Neural cell (in vitro differentiated cells): ENCODE data around the gene MYRIP. TPM values are rescaled to one million over a fixed set of nuclear protein-coding genes. Genes with fewer than 3 reads are reported as not detected.

Source experiments
- H2AFZ ChIP-seq: fragments of 200-600, 300-800 bp; sonication (generic), shearing (Covaris generic); 2 replicates; pipeline ENCODE4 v1.6.0; 2014; ENCODE audit warnings: low read depth, mild to moderate bottlenecking, antibody characterized with exemption, low read length, moderate library complexity
- H3F3A ChIP-seq: fragments of 200-600 bp; shearing (Covaris generic); 2 replicates; pipeline ENCODE4 v1.6.1; 2016; ENCODE audit warnings: mild to moderate bottlenecking, moderate library complexity, mixed read lengths, antibody characterized with exemption, low read length; ENCODE audit not compliant: insufficient read depth, poor library complexity, severe bottlenecking
- H3K27ac ChIP-seq: fragments of 200-600, 300-800 bp; sonication (generic), shearing (Covaris generic); 2 replicates; pipeline ENCODE4 v1.5.1; 2014; ENCODE audit warnings: mild to moderate bottlenecking, low read length, moderate library complexity
- H3K27me3 ChIP-seq: fragments of 300-800, 200-600 bp; sonication (generic), shearing (Covaris generic); 2 replicates; pipeline ENCODE4 v1.6.0; 2014; ENCODE audit warnings: mild to moderate bottlenecking, low read depth, low read length, moderate library complexity; ENCODE audit not compliant: insufficient read depth
- H3K36me3 ChIP-seq: fragments of 300-800, 200-600 bp; sonication (generic), shearing (Covaris generic); 2 replicates; pipeline ENCODE4 v1.5.1; 2014; ENCODE audit warnings: mild to moderate bottlenecking, antibody characterized with exemption, low read length, moderate library complexity; ENCODE audit not compliant: insufficient read depth
- H3K4me2 ChIP-seq: fragments of 300-800, 200-600 bp; sonication (generic), shearing (Covaris generic); 2 replicates; pipeline ENCODE4 v1.6.0; 2014; ENCODE audit warnings: mild to moderate bottlenecking, low read length
- H3K4me3 ChIP-seq: fragments of 300-800, 200-600 bp; sonication (generic), shearing (Covaris generic); 2 replicates; pipeline ENCODE4 v1.5.1; 2014; ENCODE audit warnings: mild to moderate bottlenecking, low read length, moderate library complexity
- H3K79me2 ChIP-seq: fragments of 200-600 bp; shearing (Covaris generic); replicated peaks from 2 replicates; pipeline ENCODE4 v1.6.0; 2014; ENCODE audit warnings: mild to moderate bottlenecking, low read length, moderate library complexity; ENCODE audit not compliant: insufficient read depth
- H3K9ac ChIP-seq: fragments of 300-800, 200-600 bp; sonication (generic), shearing (Covaris generic); 2 replicates; pipeline ENCODE4 v1.6.1; 2016; ENCODE audit warnings: mild to moderate bottlenecking, low read length, mixed read lengths
- H3K9me2 ChIP-seq: fragments of 200-600 bp; shearing (Covaris generic); 2 replicates; pipeline ENCODE4 v1.6.1; 2016; ENCODE audit warnings: mild to moderate bottlenecking, low read length, mixed read lengths; ENCODE audit not compliant: insufficient read depth
- H3K9me3 ChIP-seq: fragments of 200-600, 300-800 bp; sonication (generic), shearing (Covaris generic); 2 replicates; pipeline ENCODE4 v1.6.1; 2016; ENCODE audit warnings: mild to moderate bottlenecking, mixed run types, low read length, moderate library complexity, mixed read lengths
- H4K20me1 ChIP-seq: fragments of 200-600 bp; shearing (Covaris generic); 2 replicates; pipeline ENCODE4 v1.6.1; 2016; ENCODE audit warnings: mild to moderate bottlenecking, mixed run types; ENCODE audit not compliant: insufficient read depth
- CTCF ChIP-seq: fragments of 450-650 bp; IDR thresholded peaks from 2 replicates; pipeline ENCODE4 v1.5.1; 2014; ENCODE audit warnings: antibody characterized with exemption, mild to moderate bottlenecking, moderate library complexity; ENCODE audit not compliant: poor library complexity, severe bottlenecking
- EP300 ChIP-seq: fragments of 450-650 bp; conservative IDR thresholded peaks from 2 replicates; pipeline ENCODE4 v1.6.1; 2014; ENCODE audit warnings: antibody characterized with exemption, mild to moderate bottlenecking, moderate library complexity; ENCODE audit not compliant: poor library complexity, severe bottlenecking
- EZH2 ChIP-seq: fragments of 200-600, 300-800 bp; shearing (Covaris generic), sonication (generic); IDR thresholded peaks from 2 replicates; pipeline ENCODE4 v1.6.1; 2014; ENCODE audit warnings: antibody characterized with exemption, low read length, borderline replicate concordance, mild to moderate bottlenecking; ENCODE audit not compliant: insufficient read depth, poor library complexity, severe bottlenecking
- MXI1 ChIP-seq: fragments of 450-650 bp; conservative IDR thresholded peaks from 2 replicates; pipeline ENCODE4 v1.6.1; 2014; ENCODE audit warnings: antibody characterized with exemption, mild to moderate bottlenecking; ENCODE audit not compliant: poor library complexity, severe bottlenecking
- POLR2AphosphoS5 ChIP-seq: IDR thresholded peaks from 2 replicates; pipeline ENCODE4 v1.6.1; 2012
- RAD21 ChIP-seq: fragments of 450-650 bp; conservative IDR thresholded peaks from 2 replicates; pipeline ENCODE4 v1.6.1; 2014; ENCODE audit warnings: antibody characterized with exemption, mild to moderate bottlenecking, moderate library complexity
- REST ChIP-seq: IDR thresholded peaks from 2 replicates; pipeline ENCODE4 v1.6.1; 2012; ENCODE audit warnings: borderline replicate concordance
- SMC3 ChIP-seq: fragments of 450-650 bp; conservative IDR thresholded peaks from 2 replicates; pipeline ENCODE4 v1.6.1; 2014; ENCODE audit warnings: antibody characterized with exemption, mild to moderate bottlenecking, moderate library complexity; ENCODE audit not compliant: poor library complexity
- TAF1 ChIP-seq: IDR thresholded peaks from 2 replicates; pipeline ENCODE4 v1.6.1; 2012; ENCODE audit warnings: low read depth
- polyA plus RNA-seq: library from polyadenylated mRNA; depleted of rRNA; stranded (reverse); fragments of >200 nt; gene quantifications from 2 replicates; pipeline ENCODE4 v1.2.3, GENCODE V29; 2014

The MYRIP gene
- polyA plus RNA-seq, 1 donor from 2014 or later: 0.76 TPM

GRCh38 chr3:40249168-40249567 lies 439.8 kb downstream of the MYRIP start:
- Histone ChIP-seq H3K4me2 (no peak overlapping the region), H3F3A (no peaks in the 10 kb centered on the region), H3K4me3 (no peak overlapping the region), H4K20me1 (no peaks in the 10 kb centered on the region), H3K9me2 (no peaks in the 10 kb centered on the region), H3K27me3 (no peaks in the 10 kb centered on the region), H3K79me2 (no peaks in the 10 kb centered on the region), H3K9me3 (no peaks in the 10 kb centered on the region), H2AFZ (no peak overlapping the region), H3K9ac (no peak overlapping the region), H3K27ac (no peak overlapping the region), H3K36me3 (no peaks in the 10 kb centered on the region)
- no peak for TF ChIP-seq TAF1
- no peak for TF ChIP-seq MXI1
- no peak for TF ChIP-seq CTCF
- no peak for TF ChIP-seq EP300
- no peak for TF ChIP-seq RAD21
- TF ChIP-seq SMC3: no peak
- no peak for TF ChIP-seq REST
- no peak for TF ChIP-seq EZH2
- no peak for TF ChIP-seq POLR2AphosphoS5

GRCh38 chr3:40254491-40254890 lies 445.1 kb downstream of the MYRIP start:
- no peak overlapping the region for H3K27ac ChIP-seq
- no peaks in the 10 kb centered on the region for H3K79me2 ChIP-seq
- H3K9me3 ChIP-seq: no peaks in the 10 kb centered on the region
- H3K27me3 ChIP-seq: no peaks in the 10 kb centered on the region
- TF ChIP-seq REST: no peak
- no peak for TF ChIP-seq CTCF
- TF ChIP-seq EZH2: no peak
- TF ChIP-seq TAF1: no peak
- TF ChIP-seq MXI1: no peak
- TF ChIP-seq SMC3: no peak
- TF ChIP-seq RAD21: no peak
- TF ChIP-seq POLR2AphosphoS5: no peak
- no peak for TF ChIP-seq EP300
- H2AFZ ChIP-seq: no peak overlapping the region
- no peaks in the 10 kb centered on the region for H3K9me2 ChIP-seq
- H3F3A ChIP-seq: no peaks in the 10 kb centered on the region
- no peak overlapping the region for H3K9ac ChIP-seq
- H3K4me3 ChIP-seq: no peak overlapping the region
- H3K36me3 ChIP-seq: no peaks in the 10 kb centered on the region
- H3K4me2 ChIP-seq: no peak overlapping the region
- H4K20me1 ChIP-seq: no peaks in the 10 kb centered on the region
